HL-60 (cell line): ENCODE measurements around the gene IGSF22.

Source experiments
- POLR2AphosphoS5 ChIP-seq: IDR thresholded peaks from 2 replicates; pipeline ENCODE4 v1.6.1; 2012; ENCODE audit warnings: low read depth
- SPI1 ChIP-seq: IDR thresholded peaks from 2 replicates; pipeline ENCODE4 v1.6.1; 2012; ENCODE audit warnings: low read depth, mild to moderate bottlenecking, borderline replicate concordance
- TF ChIP-seq, protein P1 (sequence below): IDR thresholded peaks from one replicate; pipeline ENCODE4 v1.5.1; 2011; ENCODE audit warnings: low read length, control low read depth, inconsistent platforms; ENCODE audit not compliant: insufficient read depth

DNA sequence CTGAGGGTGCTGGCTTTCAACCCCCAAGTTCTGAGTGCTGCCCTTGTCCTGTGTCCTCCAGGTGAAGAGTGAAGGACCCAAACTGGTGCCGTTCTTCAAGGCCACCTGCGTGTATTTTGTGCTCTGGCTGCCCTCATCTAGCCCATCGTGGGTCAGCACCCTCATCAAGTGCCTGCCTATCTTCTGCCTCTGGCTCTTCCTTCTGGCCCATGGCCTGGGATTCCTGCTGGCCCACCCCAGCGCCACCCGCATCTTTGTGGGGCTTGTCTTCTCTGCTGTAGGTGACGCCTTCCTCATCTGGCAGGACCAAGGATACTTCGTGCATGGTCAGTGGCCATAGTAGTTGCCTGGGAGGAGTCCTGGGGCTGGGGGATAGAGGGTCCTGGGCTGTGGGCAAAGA lies 25.1 kb downstream of the IGSF22 start:
- TF ChIP-seq POLR2AphosphoS5 (no peak), SPI1 (no peak)
- TF ChIP-seq, protein P1, sequence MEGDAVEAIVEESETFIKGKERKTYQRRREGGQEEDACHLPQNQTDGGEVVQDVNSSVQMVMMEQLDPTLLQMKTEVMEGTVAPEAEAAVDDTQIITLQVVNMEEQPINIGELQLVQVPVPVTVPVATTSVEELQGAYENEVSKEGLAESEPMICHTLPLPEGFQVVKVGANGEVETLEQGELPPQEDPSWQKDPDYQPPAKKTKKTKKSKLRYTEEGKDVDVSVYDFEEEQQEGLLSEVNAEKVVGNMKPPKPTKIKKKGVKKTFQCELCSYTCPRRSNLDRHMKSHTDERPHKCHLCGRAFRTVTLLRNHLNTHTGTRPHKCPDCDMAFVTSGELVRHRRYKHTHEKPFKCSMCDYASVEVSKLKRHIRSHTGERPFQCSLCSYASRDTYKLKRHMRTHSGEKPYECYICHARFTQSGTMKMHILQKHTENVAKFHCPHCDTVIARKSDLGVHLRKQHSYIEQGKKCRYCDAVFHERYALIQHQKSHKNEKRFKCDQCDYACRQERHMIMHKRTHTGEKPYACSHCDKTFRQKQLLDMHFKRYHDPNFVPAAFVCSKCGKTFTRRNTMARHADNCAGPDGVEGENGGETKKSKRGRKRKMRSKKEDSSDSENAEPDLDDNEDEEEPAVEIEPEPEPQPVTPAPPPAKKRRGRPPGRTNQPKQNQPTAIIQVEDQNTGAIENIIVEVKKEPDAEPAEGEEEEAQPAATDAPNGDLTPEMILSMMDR = no peak
